Inflammatory macrophage (primary cell): ENCODE measurements around the gene LXN.
A peak's percentile ranks its signal among the peaks of the same experiment; 100 is the strongest.
"Not testable (repeated sequence)": the region's sequence is repeated elsewhere in the genome, so short reads cannot be mapped to it uniquely, and the experiment has no call there.

Experiments
- DNase-seq, 2 donors: peaks; one replicate each; pipeline ENCODE4 v3.0.0-alpha.2; 2020 to 2022
- total RNA-seq, 18 experiments: gene quantifications; one replicate each; lab custom pipeline; 2026; ENCODE audit warnings: mixed read lengths in 6 of 18, inconsistent platforms in 2 of 18; lab: John Stamatoyannopoulos, UW

The LXN gene
- 3.9 to 24.4 (median 12.8) reads per million in 18 experiments for total RNA-seq

- peak; percentile 68 to 80 for DNase-seq
Measured at GRCh38 chr3:158672215-158673176, at the start of gene LXN. Gene LXN, minus strand, starts transcription at chr3:158672648. Its CDS starts 170 bp downstream, at chr3:158672478.

GRCh38 chr3:158722108-158722507 lies 49.7 kb upstream of the LXN start:
- DNase-seq, result no peak

GRCh38 chr3:158718490-158719170 lies 46.2 kb upstream of the LXN start:
- no peak for DNase-seq

GRCh38 chr3:158717576-158717975 lies 45.1 kb upstream of the LXN start:
- no peak for DNase-seq

- peak; percentile 49 to 82 for DNase-seq
Measured at GRCh38 chr3:158713094-158713499, 40.6 kb upstream of the LXN start.

- DNase-seq, result no peak
Measured at GRCh38 chr3:158712443-158712842, 40.0 kb upstream of the LXN start.

- peak; percentile 44 to 61 for DNase-seq
Measured at GRCh38 chr3:158711886-158712285, 39.4 kb upstream of the LXN start.

GRCh38 chr3:158710601-158711000 lies 38.2 kb upstream of the LXN start:
- no peak for DNase-seq

- no peak for DNase-seq
Measured at GRCh38 chr3:158709666-158710083, 37.2 kb upstream of the LXN start.

GRCh38 chr3:158703566-158703965 lies 31.1 kb upstream of the LXN start:
- no peak for DNase-seq

GRCh38 chr3:158702815-158703481 lies 30.5 kb upstream of the LXN start:
- DNase-seq, result no peak

- DNase-seq, result no peak
Measured at GRCh38 chr3:158701420-158702065, 29.1 kb upstream of the LXN start.

GRCh38 chr3:158700559-158700958 lies 28.1 kb upstream of the LXN start:
- no peak for DNase-seq

- DNase-seq, result no peak
Measured at GRCh38 chr3:158696618-158697017, 24.2 kb upstream of the LXN start.

- DNase-seq, result not testable (repeated sequence)
Measured at GRCh38 chr3:158693866-158694456, 21.5 kb upstream of the LXN start.

GRCh38 chr3:158685159-158685558 lies 12.7 kb upstream of the LXN start:
- no peak for DNase-seq

- no peak for DNase-seq
Measured at GRCh38 chr3:158683230-158683962, 10.9 kb upstream of the LXN start.

- DNase-seq, result no peak
Measured at GRCh38 chr3:158680861-158681260, 8.4 kb upstream of the LXN start.

GRCh38 chr3:158679547-158680000 lies 7.1 kb upstream of the LXN start:
- DNase-seq, result no peak

GRCh38 chr3:158678687-158679086 lies 6.2 kb upstream of the LXN start:
- no peak for DNase-seq

GRCh38 chr3:158671821-158672214 lies 630 bp downstream of the LXN start:
- no peak for DNase-seq
